RKO (cell line): ENCODE results near the gene EZH2.

ENCODE experiments used
- DNase-seq: peaks from one replicate; pipeline ENCODE4 v3.0.0-alpha.2; 2016; ENCODE audit warnings: low spot score

The EZH2 gene

DNA sequence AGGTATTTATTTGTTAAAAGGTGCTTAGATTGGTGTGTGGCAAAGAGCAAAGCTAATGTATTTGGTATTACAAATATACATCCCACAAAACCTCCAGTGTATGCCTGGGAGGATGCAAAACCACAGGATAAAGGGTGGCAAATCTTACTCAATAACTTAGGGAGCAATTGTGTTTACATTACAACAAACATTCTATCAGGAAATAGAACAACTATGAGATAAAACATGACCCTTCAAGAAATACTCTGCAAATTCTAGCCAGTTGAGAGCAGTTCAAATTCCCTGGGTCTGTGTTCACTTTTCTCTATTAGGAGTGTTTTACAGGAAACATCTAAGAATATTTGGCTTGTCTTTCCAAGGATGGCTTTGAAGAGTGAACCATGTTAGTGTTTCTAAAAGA is 120.5 kb downstream of the EZH2 start:
- DNase-seq: no peak

DNA sequence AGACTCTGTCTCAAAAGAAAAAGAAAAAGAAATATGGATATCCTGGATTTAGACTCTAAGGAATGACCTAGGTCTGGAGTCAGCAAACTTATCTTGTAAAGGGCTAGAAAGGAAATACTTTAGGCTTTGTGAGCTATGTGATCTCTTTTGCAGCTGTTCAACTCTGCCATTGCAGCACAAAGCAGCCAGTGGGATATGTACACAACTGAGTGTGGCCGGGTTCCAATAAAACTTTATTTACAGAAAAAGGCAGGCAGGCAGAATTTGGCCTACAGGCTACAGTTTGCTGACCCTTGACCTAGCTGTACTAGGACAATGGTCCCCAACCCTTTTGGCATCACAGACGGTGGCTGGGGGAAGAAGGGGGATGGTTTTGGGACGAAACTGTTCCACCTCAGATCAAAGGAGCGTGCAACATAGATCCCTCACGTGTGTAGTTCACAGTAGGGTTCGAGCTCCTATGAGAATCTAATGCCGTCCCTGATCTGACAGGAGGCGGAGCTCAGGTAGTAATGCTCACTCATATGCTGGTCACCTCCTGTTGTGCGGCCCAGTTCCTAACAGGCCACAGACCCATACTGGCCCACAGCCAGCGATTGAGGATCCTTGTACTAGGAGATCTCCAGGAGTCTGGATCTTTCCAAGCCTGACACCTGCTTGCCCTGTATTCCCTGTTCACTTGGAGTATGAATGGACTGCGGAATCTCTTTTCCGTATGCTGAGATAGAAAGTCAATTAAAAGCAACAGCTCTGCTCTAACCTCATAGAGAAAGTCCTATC is 122.4 kb downstream of the EZH2 start:
- DNase-seq: no peak
